MM.1S (cell line): ENCODE measurements around the gene ASH1L.

Source experiments
- DNase-seq: peaks from one replicate; pipeline ENCODE4 v3.0.0-alpha.2; 2015
- H2AFZ ChIP-seq: fragments of 300-600 bp; sonication (generic); 2 replicates; pipeline ENCODE4 v1.6.0; 2016; ENCODE audit warnings: antibody characterized with exemption, low read length
- H3F3A ChIP-seq: fragments of 300-600 bp; sonication (generic); 2 replicates; pipeline ENCODE4 v1.6.1; 2016; ENCODE audit warnings: mild to moderate bottlenecking, antibody characterized with exemption, low read length, moderate library complexity, mixed read lengths; ENCODE audit not compliant: insufficient read depth
- H3K27ac ChIP-seq: fragments of 300-600 bp; sonication (generic); 2 replicates; pipeline ENCODE4 v1.5.1; 2016; ENCODE audit warnings: mild to moderate bottlenecking, low read length
- H3K27me3 ChIP-seq: fragments of 300-600 bp; sonication (generic); replicated peaks from 2 replicates; pipeline ENCODE4 v1.6.0; 2016; ENCODE audit warnings: low read length; ENCODE audit not compliant: insufficient read depth
- H3K36me3 ChIP-seq: fragments of 300-600 bp; sonication (generic); replicated peaks from 2 replicates; pipeline ENCODE4 v1.6.1; 2016; ENCODE audit warnings: mild to moderate bottlenecking, low read length, mixed read lengths; ENCODE audit not compliant: insufficient read depth
- H3K4me1 ChIP-seq: fragments of 300-600 bp; sonication (generic); 2 replicates; pipeline ENCODE4 v1.6.1; 2016; ENCODE audit warnings: low read length, mixed read lengths
- H3K4me2 ChIP-seq: fragments of 300-600 bp; sonication (generic); 2 replicates; pipeline ENCODE4 v1.6.0; 2016; ENCODE audit warnings: low read depth, low read length
- H3K4me3 ChIP-seq: fragments of 300-600 bp; sonication (generic); 2 replicates; pipeline ENCODE4 v1.5.1; 2016; ENCODE audit warnings: low read length, mixed read lengths
- H3K79me2 ChIP-seq: fragments of 300-600 bp; sonication (generic); 2 replicates; pipeline ENCODE4 v1.6.1; 2016; ENCODE audit warnings: mixed run types, low read length, mixed read lengths
- H3K9ac ChIP-seq: fragments of 300-600 bp; sonication (generic); 2 replicates; pipeline ENCODE4 v1.6.1; 2016; ENCODE audit warnings: low read length, mixed read lengths
- H3K9me2 ChIP-seq: fragments of 300-600 bp; sonication (generic); replicated peaks from 2 replicates; pipeline ENCODE4 v1.6.1; 2016; ENCODE audit warnings: mild to moderate bottlenecking, low read length, mixed read lengths; ENCODE audit not compliant: insufficient read depth
- H3K9me3 ChIP-seq: fragments of 300-600 bp; sonication (generic); replicated peaks from 2 replicates; pipeline ENCODE4 v1.6.1; 2016; ENCODE audit warnings: mild to moderate bottlenecking, low read length, mixed read lengths; ENCODE audit not compliant: insufficient read depth
- H4K20me1 ChIP-seq: fragments of 300-600 bp; sonication (generic); 2 replicates; pipeline ENCODE4 v1.6.1; 2016; ENCODE audit warnings: mild to moderate bottlenecking, low read length, moderate library complexity, mixed read lengths; ENCODE audit not compliant: insufficient read depth
- CTCF ChIP-seq: fragments of 300-600 bp; sonication (generic); IDR thresholded peaks from 2 replicates; pipeline ENCODE4 v1.5.1; 2016; ENCODE audit warnings: antibody characterized with exemption, low read length, mixed read lengths
- EZH2 ChIP-seq: fragments of 300-600 bp; sonication (generic); optimal IDR thresholded peaks from 2 replicates; pipeline ENCODE3; 2017; ENCODE audit warnings: low read depth, mild to moderate bottlenecking, antibody characterized with exemption, low read length, mixed read lengths
- EZH2phosphoT487 ChIP-seq: fragments of 300-600 bp; sonication (generic); IDR thresholded peaks from 2 replicates; pipeline ENCODE4 v1.6.1; 2018; ENCODE audit warnings: antibody characterized with exemption, low read length

Gene ASH1L

GRCh38 chr1:155325603-155325893, 237.1 kb downstream of the ASH1L start:
- no peaks in the 10 kb centered on the region for H3K79me2 ChIP-seq
- H2AFZ ChIP-seq: no peak overlapping the region
- no peak overlapping the region for H3K4me3 ChIP-seq
- 0 out of 2 replicates have a peak, but pooled peaks cover 7% of the 10 kb centered on the region for H3K4me1 ChIP-seq
- TF ChIP-seq CTCF: no peak
- TF ChIP-seq EZH2phosphoT487: no peak
- TF ChIP-seq EZH2: no peak
- no peaks in the 10 kb centered on the region for H4K20me1 ChIP-seq
- peaks cover 34% of the 10 kb centered on the region for H3F3A ChIP-seq
- no peaks in the 10 kb centered on the region for H3K27me3 ChIP-seq
- no peak overlapping the region for H3K4me2 ChIP-seq
- H3K36me3 ChIP-seq: no peaks in the 10 kb centered on the region
- no peak overlapping the region for H3K27ac ChIP-seq
- no peak for DNase-seq
- H3K9me2 ChIP-seq: no peaks in the 10 kb centered on the region
- no peaks in the 10 kb centered on the region for H3K9me3 ChIP-seq
- no peak overlapping the region for H3K9ac ChIP-seq

- TF ChIP-seq CTCF (peak; percentile 2; the same call in 1 of the 2 replicates), EZH2phosphoT487 (no peak)
- Histone ChIP-seq H3K27ac (no peak overlapping the region), H3K4me3 (peak overlapping the region; percentile 93), H3K27me3 (no peaks in the 10 kb centered on the region), H3K9ac (peak overlapping the region; percentile 74), H3K4me1 (0 out of 2 replicates have a peak, but pooled peaks cover 7% of the 10 kb centered on the region), H3K36me3 (no peaks in the 10 kb centered on the region), H3K9me3 (no peaks in the 10 kb centered on the region), H3K79me2 (no peaks in the 10 kb centered on the region), H3F3A (peaks cover 39% of the 10 kb centered on the region), H3K4me2 (peak overlapping the region; percentile 99), H2AFZ (peak overlapping the region; percentile 100), H4K20me1 (no peaks in the 10 kb centered on the region), H3K9me2 (no peaks in the 10 kb centered on the region)
- DNase-seq: peak; percentile 17
These were observed 237.6 kb downstream of the ASH1L start for GRCh38 chr1:155324717-155325602.

- H3K9me2 ChIP-seq: no peaks in the 10 kb centered on the region
- H3K9ac ChIP-seq: peak overlapping the region; percentile 74
- 0 out of 2 replicates have a peak, but pooled peaks cover 7% of the 10 kb centered on the region for H3K4me1 ChIP-seq
- no peaks in the 10 kb centered on the region for H3K27me3 ChIP-seq
- H4K20me1 ChIP-seq: no peaks in the 10 kb centered on the region
- H3K4me2 ChIP-seq: peak overlapping the region; percentile 99
- H3K79me2 ChIP-seq: no peaks in the 10 kb centered on the region
- TF ChIP-seq EZH2 (no peak), EZH2phosphoT487 (no peak), CTCF (no peak)
- peak overlapping the region; percentile 93 for H3K4me3 ChIP-seq
- H3K9me3 ChIP-seq: no peaks in the 10 kb centered on the region
- H3K36me3 ChIP-seq: no peaks in the 10 kb centered on the region
- DNase-seq: peak; percentile 97
- peaks cover 42% of the 10 kb centered on the region for H3F3A ChIP-seq
- H2AFZ ChIP-seq: peak overlapping the region; percentile 100
- H3K27ac ChIP-seq: peak overlapping the region; percentile 72
These were observed 238.4 kb downstream of the ASH1L start for GRCh38 chr1:155324037-155324716.
